Stimulated activated CD8-positive, alpha-beta memory T cell treated with anti-CD3 and anti-CD28 coated beads, Interleukin-12 subunit alpha, Interleukin-12 subunit beta, amount 100 ng/mL, for 1 hour (primary cell): ENCODE data around the gene ATP2A1.

Experiments used
- DNase-seq: peaks from one replicate; pipeline ENCODE4 v3.0.0-alpha.2; 2020; ENCODE audit warnings: low read depth

Gene ATP2A1

GRCh38 chr16:28878083-28878926, at the start of gene ATP2A1:
TSS of gene ATP2A1 (plus strand) at chr16:28878488. CDS start at chr16:28878672, 184 bp downstream.
- DNase-seq = no peak

GRCh38 chr16:28829747-28830146, 48.5 kb upstream of the ATP2A1 start:
- DNase-seq = no peak

GRCh38 chr16:28830531-28830930, 47.8 kb upstream of the ATP2A1 start:
- no peak for DNase-seq

GRCh38 chr16:28834349-28834748, 43.9 kb upstream of the ATP2A1 start:
- no peak for DNase-seq

GRCh38 chr16:28834873-28835863, 43.1 kb upstream of the ATP2A1 start:
- DNase-seq = no peak

- DNase-seq = no peak
Observed at GRCh38 chr16:28835864-28836760, 42.2 kb upstream of the ATP2A1 start.

GRCh38 chr16:28836761-28837064, 41.6 kb upstream of the ATP2A1 start:
- no peak for DNase-seq

GRCh38 chr16:28837672-28838557, 40.4 kb upstream of the ATP2A1 start:
- no peak for DNase-seq

- DNase-seq = no peak
Observed at GRCh38 chr16:28838558-28838918, 39.8 kb upstream of the ATP2A1 start.

- DNase-seq = no peak
Observed at GRCh38 chr16:28839004-28839639, 39.2 kb upstream of the ATP2A1 start.

GRCh38 chr16:28839899-28840298, 38.4 kb upstream of the ATP2A1 start:
- no peak for DNase-seq

- no peak for DNase-seq
Observed at GRCh38 chr16:28842696-28843095, 35.6 kb upstream of the ATP2A1 start.

- DNase-seq = no peak
Observed at GRCh38 chr16:28843766-28844165, 34.5 kb upstream of the ATP2A1 start.

- DNase-seq = no peak
Observed at GRCh38 chr16:28844226-28844885, 33.9 kb upstream of the ATP2A1 start.

- no peak for DNase-seq
Observed at GRCh38 chr16:28845293-28845692, 33.0 kb upstream of the ATP2A1 start.

GRCh38 chr16:28845761-28846079, 32.6 kb upstream of the ATP2A1 start:
- DNase-seq = no peak

- DNase-seq = peak; percentile 93
Observed at GRCh38 chr16:28846080-28846932, 32.0 kb upstream of the ATP2A1 start, which contains the start of gene TUFM. TSS of gene TUFM (minus strand) at chr16:28846348. CDS start at chr16:28846269, 79 bp downstream.

- DNase-seq = no peak
Observed at GRCh38 chr16:28846933-28847273, 31.4 kb upstream of the ATP2A1 start.

- DNase-seq = no peak
Observed at GRCh38 chr16:28858421-28858820, 19.9 kb upstream of the ATP2A1 start.
